Measurements from ENCODE around the gene ZNF678.

Gene ZNF678

GRCh38 chr1:227612658-227613057 is 49.3 kb downstream of the ZNF678 start:
- Histone ChIP-seq H3K36me3 (ENCODE audit: insufficient read depth, low read depth, low read length) (peaks cover 9% of the 10 kb centered on the region; the same call in 1 of the 2 replicates), H3K9me3 (ENCODE audit: insufficient read depth, low read depth, low read length) (peaks cover 4% of the 10 kb centered on the region; the same call in 1 of the 2 replicates), H3K4me3 (ENCODE audit: low read length) (no peak overlapping the region), H3K9ac (ENCODE audit: low read depth, low read length) (no peak overlapping the region), H3K4me1 (ENCODE audit: insufficient read depth, low read length) (no peaks in the 10 kb centered on the region), H3K27ac (ENCODE audit: low read length) (no peak overlapping the region), H3K27me3 (ENCODE audit: insufficient read depth, low read length) (no peaks in the 10 kb centered on the region)

GRCh38 chr1:227613526-227613925 is 50.2 kb downstream of the ZNF678 start:
- H3K36me3 ChIP-seq (ENCODE audit: insufficient read depth, low read depth, low read length), result peaks cover 9% of the 10 kb centered on the region; the same call in 1 of the 2 replicates
- H3K27me3 ChIP-seq (ENCODE audit: insufficient read depth, low read length), result no peaks in the 10 kb centered on the region
- H3K9me3 ChIP-seq (ENCODE audit: insufficient read depth, low read depth, low read length), result peaks cover 7% of the 10 kb centered on the region; the same call in 1 of the 2 replicates

GRCh38 chr1:227621211-227621610 is 57.9 kb downstream of the ZNF678 start:
- Histone ChIP-seq H3K27me3 (ENCODE audit: insufficient read depth, low read length) (no peaks in the 10 kb centered on the region), H3K27ac (ENCODE audit: low read length) (no peak overlapping the region), H3K4me1 (ENCODE audit: insufficient read depth, low read length) (peaks cover 11% of the 10 kb centered on the region; the same call in 1 of the 2 replicates), H3K9ac (ENCODE audit: low read depth, low read length) (no peak overlapping the region), H3K36me3 (ENCODE audit: insufficient read depth, low read depth, low read length) (peaks cover 11% of the 10 kb centered on the region), H3K9me3 (ENCODE audit: insufficient read depth, low read depth, low read length) (peaks cover 35% of the 10 kb centered on the region), H3K4me3 (ENCODE audit: low read length) (no peak overlapping the region)

More at GRCh38 chr1:227613526-227613925, 50.2 kb downstream of the ZNF678 start:
- Histone ChIP-seq H3K9ac (ENCODE audit: low read depth, low read length) (no peak overlapping the region), H3K27ac (ENCODE audit: low read length) (no peak overlapping the region), H3K4me1 (ENCODE audit: insufficient read depth, low read length) (no peaks in the 10 kb centered on the region), H3K4me3 (ENCODE audit: low read length) (no peak overlapping the region)

- no peak overlapping the region; the same call in 1 of the 2 replicates for H3K4me3 ChIP-seq (ENCODE audit: low read length)
- peaks cover 11% of the 10 kb centered on the region; the same call in 1 of the 2 replicates for H3K4me1 ChIP-seq (ENCODE audit: insufficient read depth, low read length)
- no peak overlapping the region for H3K27ac ChIP-seq (ENCODE audit: low read length)
- no peak overlapping the region for H3K9ac ChIP-seq (ENCODE audit: low read depth, low read length)
- peaks cover 11% of the 10 kb centered on the region for H3K36me3 ChIP-seq (ENCODE audit: insufficient read depth, low read depth, low read length)
- peaks cover 29% of the 10 kb centered on the region for H3K9me3 ChIP-seq (ENCODE audit: insufficient read depth, low read depth, low read length)
- H3K27me3 ChIP-seq (ENCODE audit: insufficient read depth, low read length), result no peaks in the 10 kb centered on the region
Measured at GRCh38 chr1:227622739-227623475, 59.6 kb downstream of the ZNF678 start.

- peaks cover 50% of the 10 kb centered on the region for H3K9me3 ChIP-seq (ENCODE audit: insufficient read depth, low read depth, low read length)
- no peaks in the 10 kb centered on the region for H3K36me3 ChIP-seq (ENCODE audit: insufficient read depth, low read depth, low read length)
Measured at GRCh38 chr1:227632325-227632724, 69.0 kb downstream of the ZNF678 start.

GRCh38 chr1:227635596-227635995 is 72.2 kb downstream of the ZNF678 start:
- Histone ChIP-seq H3K9ac (ENCODE audit: low read depth, low read length) (no peak overlapping the region), H3K27ac (ENCODE audit: low read length) (no peak overlapping the region), H3K4me3 (ENCODE audit: low read length) (no peak overlapping the region), H3K4me1 (ENCODE audit: insufficient read depth, low read length) (no peaks in the 10 kb centered on the region), H3K27me3 (ENCODE audit: insufficient read depth, low read length) (no peaks in the 10 kb centered on the region), H3K36me3 (ENCODE audit: insufficient read depth, low read depth, low read length) (no peaks in the 10 kb centered on the region; the same call in 1 of the 2 replicates), H3K9me3 (ENCODE audit: insufficient read depth, low read depth, low read length) (peaks cover 75% of the 10 kb centered on the region)

More at GRCh38 chr1:227632325-227632724, 69.0 kb downstream of the ZNF678 start:
- no peaks in the 10 kb centered on the region for H3K27me3 ChIP-seq (ENCODE audit: insufficient read depth, low read length)
- H3K4me1 ChIP-seq (ENCODE audit: insufficient read depth, low read length), result no peaks in the 10 kb centered on the region
- H3K9ac ChIP-seq (ENCODE audit: low read depth, low read length), result no peak overlapping the region
- H3K4me3 ChIP-seq (ENCODE audit: low read length), result no peak overlapping the region
- H3K27ac ChIP-seq (ENCODE audit: low read length), result no peak overlapping the region

GRCh38 chr1:227654431-227654830 is 91.1 kb downstream of the ZNF678 start:
- Histone ChIP-seq H3K27me3 (ENCODE audit: insufficient read depth, low read length) (no peaks in the 10 kb centered on the region), H3K27ac (ENCODE audit: low read length) (no peak overlapping the region), H3K9me3 (ENCODE audit: insufficient read depth, low read depth, low read length) (peaks cover 100% of the 10 kb centered on the region), H3K36me3 (ENCODE audit: insufficient read depth, low read depth, low read length) (peaks cover 74% of the 10 kb centered on the region), H3K4me1 (ENCODE audit: insufficient read depth, low read length) (no peaks in the 10 kb centered on the region), H3K9ac (ENCODE audit: low read depth, low read length) (no peak overlapping the region), H3K4me3 (ENCODE audit: low read length) (peak overlapping the region; percentile 19; the same call in 1 of the 2 replicates)

- Histone ChIP-seq H3K4me1 (ENCODE audit: insufficient read depth, low read length) (no peaks in the 10 kb centered on the region), H3K9me3 (ENCODE audit: insufficient read depth, low read depth, low read length) (peaks cover 100% of the 10 kb centered on the region), H3K27ac (ENCODE audit: low read length) (no peak overlapping the region), H3K27me3 (ENCODE audit: insufficient read depth, low read length) (no peaks in the 10 kb centered on the region), H3K9ac (ENCODE audit: low read depth, low read length) (no peak overlapping the region), H3K36me3 (ENCODE audit: insufficient read depth, low read depth, low read length) (peaks cover 71% of the 10 kb centered on the region), H3K4me3 (ENCODE audit: low read length) (peak overlapping the region; percentile 36; the same call in 1 of the 2 replicates)
Measured at GRCh38 chr1:227654858-227655752, 91.7 kb downstream of the ZNF678 start.

- H3K9me3 ChIP-seq (ENCODE audit: insufficient read depth, low read depth, low read length), result peaks cover 100% of the 10 kb centered on the region
- H3K9ac ChIP-seq (ENCODE audit: low read depth, low read length), result no peak overlapping the region
- H3K4me3 ChIP-seq (ENCODE audit: low read length), result peak overlapping the region; percentile 44; the same call in 1 of the 2 replicates
- peaks cover 38% of the 10 kb centered on the region for H3K36me3 ChIP-seq (ENCODE audit: insufficient read depth, low read depth, low read length)
- H3K27ac ChIP-seq (ENCODE audit: low read length), result no peak overlapping the region
- no peaks in the 10 kb centered on the region for H3K27me3 ChIP-seq (ENCODE audit: insufficient read depth, low read length)
- H3K4me1 ChIP-seq (ENCODE audit: insufficient read depth, low read length), result no peaks in the 10 kb centered on the region
Measured at GRCh38 chr1:227661495-227661894, 98.1 kb downstream of the ZNF678 start.

- H3K36me3 ChIP-seq (ENCODE audit: insufficient read depth, low read depth, low read length), result peaks cover 28% of the 10 kb centered on the region
- H3K27ac ChIP-seq (ENCODE audit: low read length), result no peak overlapping the region
- peaks cover 99% of the 10 kb centered on the region for H3K9me3 ChIP-seq (ENCODE audit: insufficient read depth, low read depth, low read length)
- H3K4me1 ChIP-seq (ENCODE audit: insufficient read depth, low read length), result no peaks in the 10 kb centered on the region
- H3K4me3 ChIP-seq (ENCODE audit: low read length), result no peak overlapping the region
- no peaks in the 10 kb centered on the region for H3K27me3 ChIP-seq (ENCODE audit: insufficient read depth, low read length)
- H3K9ac ChIP-seq (ENCODE audit: low read depth, low read length), result no peak overlapping the region
Measured at GRCh38 chr1:227662933-227663332, 99.6 kb downstream of the ZNF678 start.

- H3K9me3 ChIP-seq (ENCODE audit: insufficient read depth, low read depth, low read length), result peaks cover 96% of the 10 kb centered on the region
- H3K27me3 ChIP-seq (ENCODE audit: insufficient read depth, low read length), result no peaks in the 10 kb centered on the region
- no peak overlapping the region for H3K27ac ChIP-seq (ENCODE audit: low read length)
- no peak overlapping the region; the same call in 1 of the 2 replicates for H3K4me3 ChIP-seq (ENCODE audit: low read length)
- no peak overlapping the region for H3K9ac ChIP-seq (ENCODE audit: low read depth, low read length)
- peaks cover 12% of the 10 kb centered on the region for H3K36me3 ChIP-seq (ENCODE audit: insufficient read depth, low read depth, low read length)
- H3K4me1 ChIP-seq (ENCODE audit: insufficient read depth, low read length), result no peaks in the 10 kb centered on the region
Measured at GRCh38 chr1:227666286-227666685, 102.9 kb downstream of the ZNF678 start.

Data from iPS-20b (cell line).